CD4-positive, alpha-beta T cell treated with Interleukin-10 for 1 hour (primary cell): ENCODE measurements around the gene MLLT1.
A peak's percentile ranks its signal among the peaks of the same experiment; 100 is the strongest.

Source experiments
- DNase-seq: peaks from one replicate; pipeline ENCODE4 v3.0.0-alpha.2; 2020

MLLT1 gene

GRCh38 chr19:6204866-6205723, 74.7 kb downstream of the MLLT1 start:
- no peak for DNase-seq

- no peak for DNase-seq
Observed at GRCh38 chr19:6204212-6204611, 75.6 kb downstream of the MLLT1 start.

- DNase-seq = peak; percentile 99
Observed at GRCh38 chr19:6199240-6199994, 80.4 kb downstream of the MLLT1 start.

GRCh38 chr19:6198896-6199239, 80.9 kb downstream of the MLLT1 start:
- no peak for DNase-seq

GRCh38 chr19:6196361-6196760, 83.4 kb downstream of the MLLT1 start:
- DNase-seq = no peak

GRCh38 chr19:6188811-6189210, 91.0 kb downstream of the MLLT1 start:
- DNase-seq = no peak

GRCh38 chr19:6187374-6187773, 92.4 kb downstream of the MLLT1 start:
- no peak for DNase-seq

GRCh38 chr19:6185835-6186834, 93.6 kb downstream of the MLLT1 start:
- no peak for DNase-seq

GRCh38 chr19:6185093-6185834, 94.5 kb downstream of the MLLT1 start:
- DNase-seq = no peak

GRCh38 chr19:6181119-6181518, 98.7 kb downstream of the MLLT1 start:
- DNase-seq = no peak

GRCh38 chr19:6173190-6173589, 106.6 kb downstream of the MLLT1 start:
- DNase-seq = no peak

- DNase-seq = no peak
Observed at GRCh38 chr19:6172074-6172863, 107.5 kb downstream of the MLLT1 start.

GRCh38 chr19:6167115-6167514, 112.7 kb downstream of the MLLT1 start:
- DNase-seq = no peak

GRCh38 chr19:6164906-6165531, 114.8 kb downstream of the MLLT1 start:
- no peak for DNase-seq

- peak; percentile 86 for DNase-seq
Observed at GRCh38 chr19:6161271-6161850, 118.4 kb downstream of the MLLT1 start.
